CD1c-positive myeloid dendritic cell (primary cell): ENCODE results near the gene HP1BP3.

Source experiments
- DNase-seq: peaks from one replicate; pipeline ENCODE4 v3.0.0-alpha.2; 2016; ENCODE audit errors: extremely low spot score

The HP1BP3 gene

DNA sequence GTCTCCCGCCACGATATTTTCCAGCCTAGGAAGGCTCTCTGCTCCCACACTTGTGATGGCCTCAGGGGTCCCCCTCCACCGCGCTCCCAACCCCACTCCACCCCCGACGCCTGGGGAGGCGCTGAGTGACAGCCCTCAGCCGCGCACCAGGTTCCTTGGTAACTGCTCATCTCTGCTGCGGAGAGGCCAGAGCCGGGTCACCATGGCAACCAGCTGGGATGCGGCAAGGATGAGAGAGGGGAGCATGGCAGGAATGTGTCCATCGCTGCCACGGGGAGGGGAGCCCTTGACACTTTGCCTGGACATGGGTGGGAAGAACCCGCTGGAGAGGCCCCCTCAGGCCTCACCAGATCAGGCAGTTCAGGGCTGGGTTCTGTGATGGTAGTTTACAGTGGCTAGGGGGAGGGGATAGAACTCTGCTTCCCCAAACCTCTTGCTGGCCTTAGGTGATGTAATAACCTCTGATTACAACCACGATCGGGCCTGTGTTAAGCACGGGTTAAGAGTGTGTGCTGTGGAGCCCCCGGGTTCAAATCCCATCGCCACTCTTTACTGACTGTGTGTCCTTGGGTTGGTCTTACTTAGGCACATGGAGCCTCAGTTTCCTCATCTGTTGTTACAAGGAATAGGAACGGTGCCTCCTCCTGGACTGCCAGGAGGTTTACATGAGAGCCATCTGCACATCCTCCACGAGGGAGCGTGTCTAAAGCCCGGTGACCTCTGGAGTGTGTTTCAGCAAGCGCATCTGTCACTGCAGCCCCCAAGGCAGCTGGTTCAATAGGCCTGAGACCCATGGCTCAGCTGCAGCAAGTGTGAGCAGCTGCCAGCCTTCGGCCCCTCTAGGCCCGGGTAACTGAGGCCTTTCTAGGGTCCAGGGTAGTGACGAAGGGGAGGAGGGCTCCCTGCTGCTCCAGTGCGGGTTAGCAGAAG, 75.6 kb downstream of the HP1BP3 start:
- no peak for DNase-seq

DNA sequence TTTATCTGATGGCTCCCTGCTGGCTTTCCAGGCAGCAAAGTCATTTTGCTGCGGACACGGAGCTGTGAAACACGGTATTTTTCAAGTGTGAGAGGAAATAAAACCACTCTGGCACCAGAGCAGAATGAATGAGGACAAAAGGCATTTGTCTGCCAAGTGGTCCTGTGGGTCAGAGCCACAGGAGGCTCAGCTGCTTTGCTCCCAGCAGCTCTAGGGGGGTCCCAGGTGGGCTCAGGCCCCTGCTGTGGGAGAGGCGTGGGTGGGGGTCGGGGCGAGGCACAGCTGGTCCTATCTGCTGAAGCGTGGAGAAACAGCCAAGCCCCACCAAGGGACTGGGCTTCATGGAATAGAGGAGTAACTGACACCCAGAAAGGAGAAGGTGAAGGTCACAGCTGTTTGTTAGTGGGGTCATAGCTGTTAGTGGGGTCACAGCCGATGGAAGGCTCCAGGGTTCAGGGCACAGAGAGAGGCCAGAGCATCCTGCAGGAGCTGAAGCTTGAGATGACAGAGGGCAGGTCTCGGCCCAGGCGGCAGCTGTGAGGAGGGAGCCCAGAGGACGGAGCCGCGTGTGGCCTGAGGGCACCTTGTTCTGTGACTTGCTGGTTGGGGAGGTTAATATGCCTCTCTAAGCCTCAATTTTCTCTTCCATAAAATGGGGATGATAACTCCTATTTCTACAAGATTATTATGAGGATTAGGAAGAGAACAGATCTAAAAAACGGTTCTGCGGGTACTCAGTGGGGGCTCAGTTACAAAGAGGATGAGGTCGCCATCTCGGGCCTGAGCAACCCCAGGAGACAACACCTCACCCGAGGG, 76.4 kb downstream of the HP1BP3 start:
- no peak for DNase-seq

DNA sequence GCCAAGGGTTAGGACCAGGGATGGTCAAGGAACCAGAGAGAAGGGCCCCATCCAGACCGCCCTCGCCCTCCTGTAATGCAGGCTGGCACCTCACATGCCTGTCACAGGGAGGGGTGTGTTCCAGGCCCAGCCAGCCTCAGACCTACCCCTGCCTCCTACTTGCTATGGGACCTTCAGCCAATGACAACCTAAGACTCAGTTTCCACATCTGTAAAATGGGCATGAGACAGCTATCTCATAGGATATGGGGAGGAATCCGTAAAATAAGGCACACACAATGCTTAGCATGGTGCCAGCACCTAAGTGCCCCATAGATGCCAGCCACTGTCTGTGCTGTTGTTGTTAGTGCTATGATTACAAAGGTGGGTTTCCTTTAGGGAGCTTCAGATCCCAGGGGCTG, 77.2 kb downstream of the HP1BP3 start:
- DNase-seq = no peak

DNA sequence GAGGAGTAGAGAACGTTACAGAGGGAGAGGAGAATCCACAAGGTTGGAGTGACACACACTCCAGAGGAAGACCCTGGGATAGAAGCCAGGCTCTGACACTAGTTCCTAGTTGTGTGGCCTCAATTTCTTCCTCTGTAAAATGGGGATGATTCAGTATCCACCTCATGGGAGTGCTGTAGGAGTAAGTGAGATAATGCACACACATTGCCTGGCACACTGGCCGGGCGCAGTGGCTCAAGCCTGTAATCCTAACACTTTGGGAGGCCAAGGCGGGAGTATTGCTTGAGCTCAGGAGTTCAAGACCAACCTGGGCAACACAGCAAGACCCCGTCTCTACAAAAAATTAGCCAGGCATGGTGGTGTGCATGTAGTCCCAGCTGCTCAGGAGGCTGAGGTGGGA, 78.2 kb downstream of the HP1BP3 start:
- DNase-seq = no peak

DNA sequence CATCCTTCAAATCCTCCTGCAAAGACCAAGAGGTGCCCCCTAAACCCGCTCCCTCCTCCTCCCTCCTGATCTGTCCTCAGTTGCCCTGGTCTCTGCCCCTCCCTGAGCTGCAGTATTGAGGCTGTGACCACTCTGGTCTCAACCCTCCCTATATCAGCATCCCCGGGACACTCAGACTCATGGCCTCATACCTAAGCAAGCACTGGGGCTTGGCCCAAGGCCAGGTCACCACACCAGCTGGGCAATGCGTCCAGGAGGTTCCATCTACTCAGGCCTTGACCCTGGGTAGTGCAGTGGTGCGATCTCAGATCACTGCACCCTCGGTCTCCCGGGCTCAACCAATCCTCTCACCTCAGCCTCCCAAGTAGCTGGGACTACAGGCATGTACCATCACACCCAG, 79.0 kb downstream of the HP1BP3 start:
- DNase-seq = no peak

DNA sequence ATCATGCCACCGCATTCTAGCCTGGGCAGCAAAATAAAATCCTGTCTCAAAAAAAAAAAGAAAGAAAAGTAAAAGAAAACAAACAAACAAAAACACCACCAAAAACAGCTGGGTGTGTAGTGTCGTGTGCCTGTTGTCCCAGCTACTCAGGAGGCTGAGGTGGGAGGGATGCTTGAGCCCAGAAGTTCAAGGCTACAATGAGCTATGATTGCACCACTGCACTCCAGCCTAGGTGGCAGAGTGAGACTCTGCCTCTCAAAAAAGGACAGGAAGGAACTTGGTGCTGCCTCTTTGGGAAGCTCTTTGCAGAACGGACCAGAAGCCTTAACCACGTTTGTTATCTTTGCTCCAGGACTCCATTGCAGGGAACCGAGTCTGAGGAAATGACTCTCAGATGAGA, 80.3 kb downstream of the HP1BP3 start:
- no peak for DNase-seq

DNA sequence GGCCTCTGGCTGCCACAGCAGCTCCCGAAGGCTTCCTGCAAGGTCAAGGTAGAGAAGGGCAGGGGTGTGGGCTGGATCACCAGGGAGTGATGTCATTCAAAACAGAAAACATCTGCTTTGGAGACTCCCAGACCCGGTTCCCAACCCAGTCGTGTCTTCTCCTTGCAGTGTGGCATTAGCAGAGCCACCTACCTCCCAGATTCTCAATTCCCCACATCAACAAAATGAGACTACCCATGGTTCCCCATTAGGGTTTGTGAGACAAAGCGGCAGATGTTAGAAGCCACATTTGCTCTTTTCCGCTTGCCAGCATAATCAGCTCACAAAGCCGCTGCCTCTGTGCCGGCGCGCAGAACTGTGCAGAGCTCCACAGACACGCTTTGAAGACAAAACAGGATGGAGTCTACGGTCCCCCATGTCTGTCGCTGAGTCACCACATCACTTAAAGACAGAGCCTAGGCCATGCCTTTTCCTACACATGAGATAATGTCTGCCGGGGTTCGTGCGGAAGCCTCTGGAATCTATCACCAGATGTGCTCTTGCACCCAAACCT, 81.8 kb downstream of the HP1BP3 start:
- no peak for DNase-seq

DNA sequence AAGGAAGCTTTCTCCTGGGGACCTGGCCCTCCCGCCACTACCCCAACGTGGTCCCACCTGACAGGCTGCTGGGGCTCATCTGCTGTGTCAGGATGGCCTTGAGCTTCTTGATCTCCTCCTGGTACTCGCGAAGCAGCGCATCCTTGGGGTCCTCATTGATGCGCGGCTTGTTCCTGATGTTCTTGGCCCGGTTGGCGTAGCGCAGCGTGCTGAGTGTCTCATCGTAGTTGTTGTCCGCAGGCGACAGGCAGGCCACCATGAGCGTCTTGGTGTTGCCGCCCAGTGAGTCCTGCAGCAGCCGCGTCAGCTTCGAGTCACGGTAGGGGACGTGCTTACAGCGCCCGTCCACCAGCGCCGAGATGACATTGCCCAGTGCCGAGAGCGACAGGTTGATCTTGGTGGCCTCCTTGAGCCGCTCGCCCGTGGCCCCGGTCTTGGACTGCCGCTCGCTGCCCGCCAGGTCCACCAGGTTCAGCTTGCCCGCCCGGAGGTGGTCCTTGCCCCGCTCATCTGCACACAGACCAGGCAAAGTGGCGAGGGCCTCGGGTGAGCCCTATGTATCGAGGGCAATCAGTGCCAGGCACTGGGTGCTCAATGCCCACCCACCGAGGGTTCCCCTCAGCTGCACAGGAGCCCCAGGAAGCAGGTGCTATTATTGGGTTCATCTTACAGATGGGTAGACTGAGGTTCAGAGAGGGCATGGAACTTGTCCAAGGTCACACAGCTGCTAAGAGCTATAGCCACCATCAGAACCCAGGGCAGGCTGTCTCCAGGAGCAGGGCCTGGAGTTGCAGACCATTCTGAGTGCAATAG, 82.5 kb downstream of the HP1BP3 start:
- DNase-seq = no peak

DNA sequence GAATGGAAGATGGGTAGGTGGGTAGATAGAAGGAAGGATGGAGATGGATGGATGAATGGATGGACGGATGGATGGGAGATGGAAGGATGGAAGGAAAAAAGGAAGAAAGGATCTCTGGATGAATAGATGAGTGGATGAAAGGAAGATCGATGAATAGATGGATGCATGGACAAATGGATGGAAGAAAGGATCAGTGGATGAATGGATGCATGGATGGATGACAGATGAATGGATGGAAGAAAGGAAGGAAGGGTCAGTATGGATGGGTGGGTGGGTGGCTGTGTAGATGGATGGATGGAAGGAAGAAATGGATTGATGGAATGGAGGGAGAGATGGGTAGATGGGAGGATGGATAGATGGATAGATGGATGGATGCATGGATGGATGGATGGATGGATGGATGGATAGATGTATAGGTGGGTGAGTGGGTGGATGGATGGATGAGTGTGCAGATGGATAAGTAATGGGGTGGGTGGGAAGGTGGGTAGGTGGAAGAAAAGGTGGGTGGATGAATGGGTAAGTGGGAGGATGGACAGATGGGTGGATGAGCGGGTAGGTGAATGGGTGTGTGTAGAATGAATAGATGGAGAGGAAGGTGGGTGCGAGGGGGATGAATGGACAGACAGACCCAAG, 83.9 kb downstream of the HP1BP3 start:
- no peak for DNase-seq

DNA sequence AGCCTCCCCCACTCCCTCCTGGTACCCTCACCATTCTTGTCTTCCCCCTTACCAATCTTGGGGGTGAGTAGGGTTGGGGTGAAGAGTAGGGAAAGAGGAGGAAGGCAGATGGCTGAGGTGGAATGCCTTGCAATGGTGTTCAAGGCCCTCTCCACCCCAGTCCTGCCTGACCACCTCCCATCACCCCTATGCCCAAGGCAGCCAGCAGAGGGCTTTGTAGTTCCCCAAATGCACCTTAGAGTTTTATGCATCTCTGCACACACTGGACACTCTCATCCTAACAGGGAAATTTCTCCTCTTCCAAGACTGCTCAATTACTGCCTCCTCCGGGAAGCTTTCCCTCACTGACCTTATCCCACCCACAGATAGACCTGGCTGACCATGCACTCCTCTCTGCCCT, 84.7 kb downstream of the HP1BP3 start:
- DNase-seq = peak; percentile 18

DNA sequence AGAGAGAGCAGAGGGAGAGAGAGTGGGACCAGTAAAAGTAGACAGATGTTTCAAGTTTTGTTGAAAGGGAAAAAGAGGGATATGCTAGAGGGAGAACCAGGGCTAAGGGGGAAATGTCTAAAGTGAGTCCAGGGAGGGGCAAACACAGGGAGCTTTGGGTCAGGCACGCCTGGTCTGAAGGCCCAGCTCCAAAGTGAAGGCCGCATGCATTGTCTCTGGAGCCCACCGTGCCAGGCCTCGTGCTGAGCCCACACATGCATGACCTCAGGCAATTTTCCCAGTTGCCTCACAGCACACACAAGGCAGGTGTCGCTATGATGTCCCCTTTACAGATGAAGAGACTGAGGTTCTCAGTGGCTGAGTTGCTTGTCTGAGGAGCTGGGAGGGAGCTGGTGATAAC, 85.3 kb downstream of the HP1BP3 start:
- DNase-seq = no peak

DNA sequence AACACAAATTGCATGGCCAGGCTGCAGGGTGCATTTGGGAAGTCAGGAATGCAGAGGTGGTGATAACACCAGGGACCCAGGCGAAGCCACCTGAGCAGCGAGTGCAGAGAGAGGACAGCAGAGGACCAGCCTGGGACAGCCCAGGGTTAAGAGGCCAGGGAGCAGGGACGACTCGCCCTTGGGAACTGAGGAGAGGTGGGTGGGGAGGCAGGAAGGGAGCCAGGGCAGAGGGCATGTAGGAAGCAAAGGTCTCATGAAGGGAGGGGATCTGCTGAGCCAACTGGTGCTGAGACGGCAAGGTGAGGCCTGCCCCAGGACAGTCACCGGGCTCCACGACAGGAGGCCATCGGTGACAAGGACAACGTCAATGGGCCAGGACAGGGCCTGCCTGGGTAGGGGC, 85.7 kb downstream of the HP1BP3 start:
- no peak for DNase-seq

DNA sequence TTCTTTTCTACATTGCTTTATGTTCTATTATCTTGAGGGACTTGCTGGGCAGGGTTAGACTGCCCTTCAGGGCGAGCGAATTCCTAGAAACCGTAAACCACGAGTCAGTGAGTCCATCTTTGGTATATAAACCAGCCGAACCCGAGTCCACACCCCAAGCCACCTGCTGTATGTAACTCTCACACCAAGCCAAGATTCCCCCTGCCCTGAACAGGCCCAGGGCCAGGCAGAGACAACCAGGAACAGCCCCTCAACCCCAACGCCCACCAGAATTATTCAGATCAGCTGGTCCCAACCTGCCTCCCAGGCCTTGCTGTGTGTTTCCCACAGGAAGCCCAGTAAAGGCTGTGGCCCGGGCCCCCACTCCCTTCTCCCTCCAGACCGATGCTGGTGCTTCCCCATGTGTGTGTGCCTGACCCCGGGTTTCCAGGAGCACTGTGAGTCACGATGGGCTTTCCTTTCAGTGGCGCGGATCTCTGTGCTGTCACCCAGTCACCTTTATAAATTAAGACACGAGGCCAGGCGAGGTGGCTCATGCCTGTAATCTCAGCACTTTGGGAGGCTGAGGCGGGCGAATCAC, 86.4 kb downstream of the HP1BP3 start:
- no peak for DNase-seq

DNA sequence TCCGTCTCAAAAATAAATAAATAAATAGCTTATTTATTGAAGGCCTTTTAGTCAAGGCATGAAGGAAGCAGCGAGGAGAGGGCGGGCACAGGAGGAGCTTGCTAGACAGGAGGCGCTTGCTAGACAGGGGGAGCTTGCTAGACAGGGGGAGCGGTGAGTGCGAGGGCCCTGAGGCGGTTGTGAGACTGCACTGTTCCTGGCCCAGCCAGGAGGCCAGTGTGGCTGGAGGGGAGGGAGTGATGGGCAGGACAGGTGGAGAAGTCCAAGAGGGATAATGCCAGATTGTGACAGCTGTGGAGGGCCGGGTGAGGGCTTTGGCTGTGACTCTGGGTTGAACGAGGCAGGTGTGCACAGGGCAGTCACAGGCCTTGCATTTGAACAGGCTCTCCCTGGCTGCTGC, 87.5 kb downstream of the HP1BP3 start:
- DNase-seq = no peak

DNA sequence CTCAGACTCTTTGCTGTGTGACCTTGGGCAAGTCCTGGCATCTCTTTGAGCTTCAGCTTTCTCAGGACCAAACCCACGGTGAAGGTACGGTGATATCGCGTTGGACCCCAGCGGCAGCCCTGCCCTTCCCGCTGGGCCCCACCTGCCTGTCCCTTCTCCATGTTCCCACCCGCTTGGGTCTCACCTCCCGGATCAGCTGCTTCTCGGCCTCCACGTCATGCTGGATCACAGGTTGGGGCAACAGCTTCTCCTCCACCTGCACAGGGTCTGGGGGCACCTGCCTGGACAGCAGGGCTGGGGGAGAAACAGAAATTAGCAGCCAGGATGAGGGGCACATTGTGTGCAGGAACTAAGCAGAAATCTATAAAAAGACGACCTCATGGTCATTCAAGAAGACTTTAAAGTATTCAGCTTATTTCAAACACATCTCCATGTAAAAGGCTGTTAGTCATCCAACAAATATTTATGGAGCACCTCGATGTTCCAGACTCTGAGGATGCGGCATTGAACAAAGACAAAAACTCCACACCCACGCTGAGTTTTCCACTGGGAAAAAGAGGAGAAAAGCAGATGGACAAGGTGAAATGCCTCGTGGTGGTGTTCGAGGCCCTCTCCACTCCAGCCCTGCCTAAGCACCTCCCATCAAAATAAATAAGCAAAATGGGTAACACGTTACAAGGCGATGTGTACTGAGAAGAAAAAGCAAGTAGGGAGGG, 88.8 kb downstream of the HP1BP3 start:
- DNase-seq = no peak

DNA sequence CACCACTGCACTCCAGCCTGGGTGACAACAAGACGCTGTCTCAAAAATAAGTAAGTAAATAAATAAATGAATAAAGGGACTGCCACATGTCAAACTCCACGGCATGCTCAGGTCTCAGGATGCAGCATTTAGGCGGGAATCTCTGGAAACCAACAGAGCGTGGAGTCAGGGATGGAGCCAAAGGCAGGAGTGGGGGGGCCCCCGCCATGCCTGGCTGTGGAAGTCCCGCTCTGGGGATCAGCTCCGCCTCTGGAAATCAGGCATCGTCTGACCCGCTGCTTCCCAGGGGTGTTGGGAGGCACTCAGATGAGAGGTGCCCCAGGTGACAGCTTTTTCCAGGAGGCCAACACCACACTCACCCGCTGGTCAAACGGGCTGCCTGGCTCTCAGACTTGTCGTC, 89.5 kb downstream of the HP1BP3 start:
- DNase-seq = no peak

DNA sequence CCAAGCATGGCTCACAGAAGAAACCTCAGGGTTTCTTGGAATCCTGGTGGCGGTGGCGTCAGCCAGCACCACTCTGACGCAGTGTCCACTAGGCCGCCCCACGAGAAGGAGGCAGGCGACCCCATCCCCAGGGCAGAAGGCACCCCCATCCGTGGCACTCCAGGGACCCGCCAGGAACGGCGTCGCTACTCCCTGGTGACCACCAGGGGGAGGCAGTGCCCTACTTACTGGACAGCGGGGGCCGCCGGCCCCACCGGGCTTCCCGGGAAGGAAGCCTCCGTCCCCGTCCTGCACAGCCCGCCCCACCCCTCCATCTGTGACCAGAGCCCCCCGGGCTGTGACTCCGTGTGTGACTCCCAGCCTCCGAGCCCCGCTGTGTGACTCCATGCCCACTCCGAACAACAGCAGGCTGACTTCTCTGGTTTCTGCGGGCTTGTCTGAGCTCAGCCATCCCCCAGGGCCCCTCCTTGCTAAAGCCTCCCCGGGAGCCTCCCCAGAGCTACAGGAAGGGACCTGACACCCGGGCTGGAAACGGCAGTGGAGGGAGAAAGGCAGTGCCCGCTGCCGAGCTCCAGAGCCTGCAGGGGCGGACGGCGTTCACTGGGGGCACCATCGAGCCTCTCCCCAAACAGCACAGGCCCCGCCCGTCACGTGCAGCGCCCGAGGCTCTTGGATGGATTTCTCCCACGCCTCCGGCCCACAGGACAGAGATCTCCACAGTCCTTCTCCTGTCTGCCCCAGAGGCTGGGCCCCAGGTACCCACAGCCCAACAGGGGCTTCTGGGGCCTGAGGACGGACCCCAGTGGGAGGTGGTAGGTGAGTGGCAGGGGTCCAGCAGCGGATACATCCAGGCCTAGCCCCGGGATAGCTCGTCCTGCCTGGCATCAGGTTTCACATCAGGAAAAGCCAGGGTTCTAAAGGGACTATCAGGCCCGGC, 90.4 kb downstream of the HP1BP3 start:
- DNase-seq = peak; percentile 90

DNA sequence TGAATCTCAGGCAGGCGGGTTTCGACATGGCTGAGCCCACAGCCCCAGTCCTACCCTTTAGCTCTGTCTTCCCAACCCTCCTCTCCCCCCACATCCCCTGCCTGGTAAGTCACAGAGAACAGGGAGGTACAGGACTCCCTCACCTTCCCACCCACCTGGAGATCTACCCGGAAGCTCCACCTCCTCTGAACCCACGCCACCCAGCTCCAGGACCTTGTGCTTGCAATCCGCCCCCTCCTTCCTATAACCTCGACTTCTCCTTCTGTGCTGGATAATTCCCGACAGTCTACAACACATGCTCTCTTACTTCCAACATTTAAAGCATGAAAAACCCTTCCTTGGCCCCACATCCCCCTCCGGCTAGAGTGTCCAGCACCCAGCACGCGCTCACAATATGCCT, 91.6 kb downstream of the HP1BP3 start:
- no peak for DNase-seq

DNA sequence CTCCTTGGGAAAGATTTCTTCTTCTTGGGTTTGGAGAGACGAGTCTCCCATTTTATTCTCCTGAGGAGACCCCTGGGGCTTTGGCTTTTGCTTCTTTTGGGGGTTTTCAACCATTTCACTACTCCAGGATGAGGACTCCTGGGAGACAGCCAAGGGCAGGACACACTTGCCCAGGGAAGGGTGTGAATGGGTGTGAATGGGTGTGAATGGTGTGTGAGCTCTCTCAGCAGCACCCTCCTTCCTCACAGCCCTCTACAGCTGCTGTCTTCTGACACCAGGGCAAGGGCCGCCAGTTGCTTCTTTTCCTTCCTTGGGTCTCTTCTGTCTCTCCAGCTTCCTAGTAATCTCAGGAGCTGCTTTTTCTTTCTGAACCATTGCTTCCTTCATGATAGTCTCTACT, 93.5 kb downstream of the HP1BP3 start:
- DNase-seq = no peak
